HG03108 (cell line): Measurements from ENCODE around the gene AMPD2.

Experiments used
- ATAC-seq: cut with Tn5 transposase; IDR thresholded peaks from one replicate; pipeline ENCODE4 v1.9.1; 2021; ENCODE audit warnings: moderate library complexity; ENCODE audit not compliant: unreplicated experiment

Gene AMPD2

GRCh38 chr1:109619576-109620400 lies at the start of gene AMPD2, which contains the start of gene GNAT2:
TSS of gene AMPD2 (plus strand) at chr1:109619837. CDS start at chr1:109621176, 1,339 bp downstream.
TSS of gene GNAT2 (minus strand) at chr1:109619616. CDS start at chr1:109612870, 6,746 bp downstream.
- peak; percentile 39 for ATAC-seq

DNA sequence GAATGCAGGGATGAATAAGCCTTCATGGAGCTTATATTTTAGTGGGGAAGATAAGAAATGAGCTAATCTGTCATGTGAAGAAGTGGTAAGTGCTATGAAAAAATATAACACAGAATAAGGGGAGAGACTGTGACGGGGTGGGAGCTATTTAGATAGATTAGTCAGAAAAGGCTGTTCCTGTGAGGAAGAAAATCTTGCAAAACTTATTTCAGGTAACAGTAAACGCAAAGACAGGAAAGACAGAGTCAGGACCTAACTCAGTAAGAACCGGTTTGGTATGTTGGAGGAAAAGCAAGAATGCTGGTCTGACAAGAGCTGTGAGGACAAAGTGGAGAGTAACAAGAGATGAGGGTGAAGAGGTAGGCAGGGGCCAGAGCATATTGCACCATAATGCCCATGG lies 49.2 kb upstream of the AMPD2 start:
- ATAC-seq, result no peak

GRCh38 chr1:109573785-109574184 lies 45.9 kb upstream of the AMPD2 start:
- no peak for ATAC-seq

DNA sequence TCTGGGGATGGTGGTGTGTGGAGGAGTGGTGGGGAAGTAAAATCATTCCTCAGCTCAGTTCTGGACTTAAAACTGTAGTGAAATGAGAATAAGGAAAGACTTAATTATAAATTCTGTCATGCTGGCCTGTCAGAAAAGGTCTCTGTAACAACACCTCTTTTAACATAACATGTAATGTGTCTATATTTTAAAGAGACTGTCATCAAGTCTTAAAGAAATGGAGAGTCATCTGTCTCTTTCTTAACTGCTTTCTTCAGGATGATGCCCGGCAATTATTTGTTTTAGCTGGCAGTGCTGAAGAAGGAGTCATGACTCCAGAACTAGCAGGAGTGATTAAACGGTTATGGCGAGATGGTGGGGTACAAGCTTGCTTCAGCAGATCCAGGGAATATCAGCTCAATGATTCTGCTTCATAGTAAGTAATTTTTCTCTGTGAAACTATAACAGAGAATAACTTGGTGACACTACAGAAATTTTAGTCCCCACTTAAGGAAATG lies 40.6 kb upstream of the AMPD2 start:
- ATAC-seq, result no peak

DNA sequence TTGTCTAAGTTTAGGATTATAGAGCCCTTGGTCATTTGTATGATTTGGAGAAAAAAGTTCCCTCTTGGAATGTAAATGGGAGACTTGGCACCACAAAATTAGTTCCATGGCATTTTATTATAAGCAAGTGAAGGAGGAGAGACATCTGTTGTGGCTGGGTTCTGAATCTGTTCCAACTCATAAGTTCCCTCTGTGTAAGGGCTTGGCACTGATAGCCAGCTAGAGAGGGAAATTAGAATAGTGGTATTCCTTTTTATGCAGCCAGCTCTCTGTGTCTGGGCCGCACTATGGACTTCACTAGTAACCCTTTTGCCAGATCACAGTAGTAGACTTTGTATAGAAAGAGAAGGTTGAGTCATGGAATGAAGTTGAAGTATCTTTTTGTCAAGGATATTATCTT lies 40.1 kb upstream of the AMPD2 start:
- ATAC-seq, result no peak

- ATAC-seq, result no peak
Observed at GRCh38 chr1:109582021-109582420, 37.6 kb upstream of the AMPD2 start.

DNA sequence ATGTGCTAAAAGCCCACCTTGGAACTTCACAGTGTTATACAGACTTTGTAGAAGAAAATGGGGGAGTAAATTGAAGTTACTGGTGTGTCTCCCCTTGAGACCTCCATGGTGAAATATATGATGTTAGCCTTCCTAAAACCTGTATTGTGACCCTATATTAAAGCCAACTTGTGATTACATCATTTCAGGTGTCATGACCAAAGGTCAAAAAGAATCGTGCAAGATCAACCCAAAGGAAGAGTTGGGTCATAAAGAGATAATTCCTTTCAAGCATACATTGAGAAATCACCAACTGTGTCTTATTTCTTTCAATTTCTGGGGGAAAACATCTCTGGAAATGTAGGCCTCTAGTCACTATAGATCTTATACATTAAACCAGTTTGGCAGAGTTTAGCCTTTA lies 34.9 kb upstream of the AMPD2 start:
- ATAC-seq, result no peak

- no peak for ATAC-seq
Observed at GRCh38 chr1:109586055-109586454, 33.6 kb upstream of the AMPD2 start.

GRCh38 chr1:109589177-109589576 lies 30.5 kb upstream of the AMPD2 start:
- no peak for ATAC-seq

GRCh38 chr1:109589679-109590078 lies 30.0 kb upstream of the AMPD2 start:
- no peak for ATAC-seq

GRCh38 chr1:109592916-109593315 lies 26.7 kb upstream of the AMPD2 start:
- ATAC-seq, result no peak

- ATAC-seq, result no peak
Observed at GRCh38 chr1:109595531-109595930, 24.1 kb upstream of the AMPD2 start.

- ATAC-seq, result no peak
Observed at GRCh38 chr1:109598156-109598555, 21.5 kb upstream of the AMPD2 start.

DNA sequence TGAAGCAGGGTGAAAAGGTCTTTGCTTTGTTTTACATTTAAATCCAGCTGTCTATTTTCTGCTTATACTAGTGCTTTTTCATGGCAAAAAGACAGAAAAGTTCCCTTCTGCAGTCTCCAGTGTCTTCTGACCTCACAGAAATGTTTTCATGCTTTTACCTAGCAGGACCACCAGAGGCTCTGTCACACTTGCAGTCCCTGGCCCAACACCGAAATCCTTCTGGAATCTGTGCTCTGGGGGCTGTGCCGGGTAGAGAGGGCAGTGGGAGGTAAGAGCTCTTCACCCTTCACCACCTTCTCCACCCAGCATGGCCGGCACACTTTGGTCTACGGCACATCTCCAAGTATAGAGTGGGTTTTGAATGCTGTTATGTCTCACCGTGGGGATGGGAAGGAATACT lies 21.0 kb upstream of the AMPD2 start:
- ATAC-seq, result no peak

- ATAC-seq, result no peak
Observed at GRCh38 chr1:109603229-109603628, 16.4 kb upstream of the AMPD2 start.

DNA sequence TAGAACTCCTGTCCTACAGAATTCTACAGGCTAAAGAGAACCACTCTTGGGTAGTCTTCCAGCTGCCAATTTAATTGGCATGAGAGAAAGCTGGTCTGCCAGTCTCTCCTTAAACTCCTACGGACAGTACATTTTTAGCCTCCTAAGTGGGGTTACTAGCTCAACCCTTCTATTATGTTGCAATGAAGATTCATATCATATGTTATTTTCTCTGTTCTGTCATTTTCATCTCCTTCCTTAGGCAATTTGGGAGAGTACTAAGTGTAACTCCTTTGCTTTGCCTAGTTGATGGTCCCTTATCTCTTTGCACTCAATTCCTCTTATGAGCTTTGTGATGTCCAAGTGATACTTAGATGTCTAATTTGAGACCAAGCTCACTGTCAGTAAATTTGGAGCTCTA lies 14.3 kb upstream of the AMPD2 start:
- no peak for ATAC-seq

DNA sequence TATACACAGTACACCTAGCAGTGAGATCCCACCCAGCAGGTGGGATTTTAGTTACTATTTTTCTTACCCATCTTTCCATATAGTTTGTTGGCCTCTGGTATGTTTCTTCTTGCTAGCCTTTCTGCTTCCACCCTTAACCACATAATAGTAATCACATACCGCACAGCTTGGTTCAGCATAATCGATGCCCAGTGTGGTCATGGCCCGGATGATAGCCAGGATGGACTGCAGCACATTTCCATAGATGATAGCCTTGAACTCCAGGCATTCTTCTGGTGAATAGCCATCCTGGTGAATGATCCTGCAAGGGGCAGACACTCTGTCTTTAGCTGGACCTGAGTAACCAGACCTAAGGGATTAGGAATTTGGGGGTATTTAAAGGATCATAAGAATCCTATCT lies 9.8 kb upstream of the AMPD2 start:
- no peak for ATAC-seq

- no peak for ATAC-seq
Observed at GRCh38 chr1:109610609-109611307, 8.9 kb upstream of the AMPD2 start.

DNA sequence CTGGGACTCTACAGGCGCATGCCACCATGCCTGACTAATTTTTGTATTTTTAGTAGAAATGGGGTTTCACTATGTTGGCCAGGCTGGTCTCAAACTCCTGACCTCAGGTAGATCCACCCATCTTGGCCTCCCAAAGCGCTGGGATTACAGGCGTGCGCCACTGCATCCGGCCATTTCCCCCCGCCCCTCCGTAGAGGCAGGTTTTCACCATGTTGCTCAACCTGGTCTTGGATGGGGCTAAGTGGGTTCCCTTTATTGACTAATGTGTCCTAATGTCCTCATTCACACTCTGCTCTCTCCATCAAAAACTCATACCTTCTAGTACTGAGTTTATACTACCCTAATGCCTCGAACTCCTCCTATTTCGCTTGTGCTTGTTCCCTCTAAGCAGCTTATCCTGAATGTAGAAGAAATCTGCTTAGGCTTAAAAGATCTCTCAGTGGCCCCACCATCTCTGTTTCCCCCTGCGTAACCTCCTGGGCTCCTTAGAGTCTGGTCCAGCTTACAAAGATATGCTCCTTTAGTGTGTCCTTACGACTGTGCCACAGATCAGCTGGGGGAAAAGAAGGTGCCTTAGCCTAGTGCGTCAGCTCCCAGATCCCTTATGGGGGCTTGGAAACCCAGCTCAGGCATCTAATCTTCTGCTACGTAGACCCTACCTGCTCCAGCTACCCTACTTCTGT lies 8.2 kb upstream of the AMPD2 start:
- ATAC-seq, result no peak

GRCh38 chr1:109613361-109614147 lies 6.1 kb upstream of the AMPD2 start:
- no peak for ATAC-seq

- no peak for ATAC-seq
Observed at GRCh38 chr1:109615879-109616278, 3.8 kb upstream of the AMPD2 start.
